GM23248 (cell line): ENCODE measurements around the gene CADM1.

Source experiments
- EZH2 ChIP-seq: fragments of 200-600 bp; sonication (generic); IDR thresholded peaks from 2 replicates; pipeline ENCODE4 v1.6.1; 2018; ENCODE audit warnings: antibody characterized with exemption, mild to moderate bottlenecking; ENCODE audit not compliant: insufficient read depth, poor library complexity, severe bottlenecking
- EZH2phosphoT487 ChIP-seq: fragments of 200-600 bp; sonication (generic); IDR thresholded peaks from 2 replicates; pipeline ENCODE4 v1.6.1; 2018; ENCODE audit warnings: antibody characterized with exemption, moderate library complexity, mild to moderate bottlenecking, low read depth; ENCODE audit not compliant: insufficient read depth

DNA sequence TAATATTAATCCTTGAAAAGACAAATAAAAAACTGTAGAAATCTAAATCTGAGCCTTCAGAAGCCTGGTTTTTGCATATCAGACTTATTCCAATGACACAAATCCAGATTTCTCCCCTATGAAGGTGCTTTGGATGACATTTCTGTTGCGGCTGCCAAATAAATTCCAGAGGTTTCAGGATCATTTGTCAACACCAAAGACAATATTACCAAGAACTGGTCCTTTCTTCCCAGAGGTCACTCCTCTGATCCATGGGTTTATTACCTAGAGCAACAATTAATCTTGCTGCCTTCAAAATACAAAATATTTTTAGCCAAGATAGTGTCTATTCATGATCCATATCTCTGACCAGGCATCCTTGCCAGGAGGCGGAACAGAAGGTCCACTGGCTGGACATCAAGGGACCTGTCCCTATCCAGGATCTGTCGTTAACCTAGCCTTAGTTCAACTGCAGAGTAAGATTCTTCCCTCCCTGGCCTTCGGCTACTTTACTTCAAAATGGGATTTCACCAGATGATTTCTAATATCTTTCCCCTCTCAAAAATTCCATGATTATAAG, 4.9 kb downstream of the CADM1 start:
- TF ChIP-seq EZH2, result no peak
- no peak for TF ChIP-seq EZH2phosphoT487
